ENCODE measurements around the gene RTL5.

GRCh38 chrX:72159769-72160168, 28.1 kb upstream of the RTL5 start:
- TF ChIP-seq CTCF (IDR thresholded peaks at IDR 0.05; ENCODE audit: poor library complexity, severe bottlenecking) = no peak
- no peak for TF ChIP-seq TAF1 (IDR thresholded peaks at IDR 0.05; ENCODE audit: low read depth)
- TF ChIP-seq SMC3 (conservative IDR thresholded peaks at IDR 0.05; ENCODE audit: poor library complexity) = no peak
- TF ChIP-seq EZH2 (IDR thresholded peaks at IDR 0.05; ENCODE audit: borderline replicate concordance, insufficient read depth, low read length, poor library complexity, severe bottlenecking) = no peak
